H1 (cell line): Measurements from ENCODE around the gene GNB5. TPM values are rescaled to one million over a fixed set of nuclear protein-coding genes. Genes with fewer than 3 reads are reported as not detected.

Experiments
- CTCF ChIA-PET: fragments of 300-600 bp; sonication (Branson Sonifier 250); formaldehyde crosslinking; loops from one replicate; lab custom pipeline; 2021; ENCODE audit not compliant: partially characterized antibody; lab: Charles Lee
- POLR2A ChIA-PET: fragments of 300-600 bp; sonication (Branson Sonifier 250); formaldehyde crosslinking; loops from one replicate; lab custom pipeline; 2021; ENCODE audit warnings: inconsistent platforms; ENCODE audit not compliant: partially characterized antibody; lab: Charles Lee
- DNase-seq, 2 experiments: peaks; one replicate each; pipeline versions ENCODE4 v3.0.0 to v3.0.0-alpha.2; 2010 to 2022; ENCODE audit warnings: low spot score in 2 of 2, low read depth in 1 of 2, mixed read lengths in 1 of 2
- FAIRE-seq: peaks from 2 replicates; lab custom pipeline; 2011; peaks lifted over from hg19 to GRCh38; lab: Jason Lieb, UNC
- H2AFZ ChIP-seq: 2 replicates; pipeline ENCODE4 v1.8.1; 2012; ENCODE audit warnings: low read length, inconsistent platforms
- H2AK5ac ChIP-seq: 2 replicates; pipeline ENCODE4 v1.6.1; 2013; ENCODE audit warnings: low read depth, low read length
- H2BK120ac ChIP-seq: replicated peaks from 2 replicates; pipeline ENCODE3; 2013; ENCODE audit warnings: low read depth, low read length, inconsistent platforms
- H2BK12ac ChIP-seq: 2 replicates; pipeline ENCODE4 v1.6.1; 2013; ENCODE audit warnings: low read depth, low read length
- H2BK15ac ChIP-seq: 2 replicates; pipeline ENCODE4 v1.6.1; 2013; ENCODE audit warnings: low read length
- H2BK20ac ChIP-seq: 2 replicates; pipeline ENCODE4 v1.6.1; 2013; ENCODE audit warnings: low read length
- H2BK5ac ChIP-seq: 2 replicates; pipeline ENCODE4 v1.6.1; 2013; ENCODE audit warnings: low read depth, low read length
- H3K14ac ChIP-seq: 2 replicates; pipeline ENCODE4 v1.6.1; 2013; ENCODE audit warnings: inconsistent platforms; ENCODE audit not compliant: insufficient read length
- H3K18ac ChIP-seq: 2 replicates; pipeline ENCODE4 v1.6.1; 2013; ENCODE audit warnings: low read length; ENCODE audit errors: extremely low read depth
- H3K23ac ChIP-seq: 2 replicates; pipeline ENCODE4 v1.6.1; 2013; ENCODE audit warnings: inconsistent platforms; ENCODE audit not compliant: insufficient read length
- H3K23me2 ChIP-seq: 2 replicates; pipeline ENCODE4 v1.6.1; 2013; ENCODE audit warnings: low read depth, low read length
- H3K27ac ChIP-seq: 2 replicates; pipeline ENCODE4 v1.6.1; 2011; ENCODE audit warnings: low read depth, low read length, inconsistent platforms
- H3K27me3 ChIP-seq, 4 experiments: replicated peaks in 1 of 4; 1 replicate in 1 of 4; 2 replicates in 3 of 4; pipeline versions ENCODE4 v1.6.1 to v1.8.1; 2011 to 2013; ENCODE audit warnings: low read length in 3 of 4, mild to moderate bottlenecking in 3 of 4, inconsistent platforms in 2 of 4, mixed read lengths in 2 of 4, moderate library complexity in 1 of 4; ENCODE audit not compliant: control insufficient read depth in 3 of 4, insufficient read depth in 3 of 4; ENCODE audit errors: extremely low read depth in 1 of 4
- H3K36me3 ChIP-seq, 4 experiments: 2 replicates each; pipeline versions ENCODE4 v1.6.1 to v1.8.1; 2011 to 2013; ENCODE audit warnings: mild to moderate bottlenecking in 4 of 4, low read length in 3 of 4, moderate library complexity in 2 of 4, control low read depth in 1 of 4, inconsistent platforms in 1 of 4; ENCODE audit not compliant: insufficient read depth in 4 of 4, control insufficient read depth in 2 of 4
- H3K4ac ChIP-seq: replicated peaks from 2 replicates; pipeline ENCODE3; 2013; ENCODE audit warnings: low read length, low read depth, mixed read lengths, inconsistent platforms; ENCODE audit not compliant: insufficient read length
- H3K4me1 ChIP-seq, 4 experiments: replicated peaks in 1 of 4; 1 replicate in 1 of 4; 2 replicates in 3 of 4; pipeline versions ENCODE4 v1.6.1 to v1.8.1; 2011 to 2013; ENCODE audit warnings: low read length in 3 of 4, inconsistent platforms in 2 of 4, mixed read lengths in 1 of 4; ENCODE audit not compliant: insufficient read depth in 4 of 4, control insufficient read depth in 3 of 4
- H3K4me2 ChIP-seq, 2 experiments: 2 replicates each; pipeline versions ENCODE4 v1.6.1 to v1.8.1; 2011 to 2013; ENCODE audit warnings: low read depth in 2 of 2, low read length in 2 of 2, control low read depth in 1 of 2, inconsistent platforms in 1 of 2, mild to moderate bottlenecking in 1 of 2; ENCODE audit not compliant: insufficient read depth in 1 of 2
- H3K4me3 ChIP-seq, 4 experiments: fragments of 200-600, 300-600 bp in 1 of 4; sonication (generic), shearing (Covaris generic), sonication (Bioruptor Twin) in 1 of 4; 2 replicates each; pipeline versions ENCODE4 v1.5.1 to v1.8.1; 2011 to 2016; ENCODE audit warnings: low read length in 4 of 4, low read depth in 3 of 4, control low read depth in 2 of 4, inconsistent platforms in 2 of 4, mild to moderate bottlenecking in 2 of 4, mixed read lengths in 1 of 4, moderate library complexity in 1 of 4; ENCODE audit not compliant: insufficient read depth in 2 of 4; ENCODE audit errors: extremely low read depth in 1 of 4
- H3K56ac ChIP-seq: replicated peaks from 2 replicates; pipeline ENCODE3; 2013; ENCODE audit warnings: low read depth, mild to moderate bottlenecking, mixed read lengths, low read length, inconsistent platforms; ENCODE audit not compliant: insufficient read length
- H3K79me1 ChIP-seq: 2 replicates; pipeline ENCODE4 v1.6.1; 2013; ENCODE audit warnings: low read depth, low read length, control low read depth
- H3K79me2 ChIP-seq, 2 experiments: 2 replicates each; pipeline versions ENCODE4 v1.6.1 to v1.8.1; 2012 to 2013; ENCODE audit warnings: low read length in 2 of 2, mild to moderate bottlenecking in 2 of 2, inconsistent platforms in 1 of 2; ENCODE audit not compliant: insufficient read depth in 2 of 2, control insufficient read depth in 1 of 2
- H3K9ac ChIP-seq, 4 experiments: replicated peaks in 1 of 4; 1 replicate in 1 of 4; 2 replicates in 3 of 4; pipeline versions ENCODE4 v1.6.1 to v1.8.1; 2011 to 2013; ENCODE audit warnings: low read depth in 3 of 4, low read length in 3 of 4, control low read depth in 2 of 4, mild to moderate bottlenecking in 2 of 4, moderate library complexity in 2 of 4, inconsistent platforms in 1 of 4; ENCODE audit errors: extremely low read depth in 1 of 4
- H3K9me3 ChIP-seq, 2 experiments: 2 replicates each; pipeline versions ENCODE4 v1.6.1 to v1.8.1; 2012 to 2013; ENCODE audit warnings: mild to moderate bottlenecking in 2 of 2, moderate library complexity in 2 of 2, control low read depth in 1 of 2, inconsistent platforms in 1 of 2, low read depth in 1 of 2, low read length in 1 of 2, mixed read lengths in 1 of 2; ENCODE audit not compliant: insufficient read depth in 2 of 2
- H4K20me1 ChIP-seq, 2 experiments: replicated peaks in 1 of 2; 2 replicates each; pipeline versions ENCODE3 to v1.8.1; 2011 to 2013; ENCODE audit warnings: inconsistent platforms in 2 of 2, low read length in 2 of 2, mild to moderate bottlenecking in 1 of 2; ENCODE audit not compliant: insufficient read depth in 2 of 2, control insufficient read depth in 1 of 2
- H4K5ac ChIP-seq: 2 replicates; pipeline ENCODE4 v1.6.1; 2013; ENCODE audit warnings: low read length, low read depth, mixed read lengths, inconsistent platforms; ENCODE audit not compliant: insufficient read length
- H4K8ac ChIP-seq: 2 replicates; pipeline ENCODE4 v1.8.0; 2013; ENCODE audit warnings: mild to moderate bottlenecking, moderate library complexity, low read length, inconsistent platforms; ENCODE audit not compliant: insufficient read depth; ENCODE audit errors: extremely low read depth
- H4K91ac ChIP-seq: replicated peaks from 2 replicates; pipeline ENCODE3; 2013; ENCODE audit warnings: low read length, mixed read lengths, inconsistent platforms; ENCODE audit not compliant: insufficient read length
- E2F6 ChIP-seq: IDR thresholded peaks from 2 replicates; pipeline ENCODE4 v1.6.1; 2012; ENCODE audit warnings: inconsistent platforms
- NRF1 ChIP-seq: IDR thresholded peaks from 2 replicates; pipeline ENCODE4 v1.6.1; 2011; ENCODE audit warnings: mild to moderate bottlenecking, low read depth, low read length, improper control_type of control experiment
- PHF8 ChIP-seq: fragments of 200-600 bp; sonication (generic); conservative IDR thresholded peaks from 2 replicates; pipeline ENCODE4 v1.7.1; 2012; ENCODE audit warnings: low read depth, mild to moderate bottlenecking, inconsistent platforms, low read length, moderate library complexity
- POU5F1 ChIP-seq: IDR thresholded peaks from 2 replicates; pipeline ENCODE4 v1.6.1; 2011; ENCODE audit warnings: low read depth, mild to moderate bottlenecking, low read length, moderate library complexity
- SIN3A ChIP-seq, 2 experiments: IDR thresholded peaks in 1 of 2; conservative IDR thresholded peaks in 1 of 2; 2 replicates each; pipeline ENCODE4 v1.6.1; 2011 to 2012; ENCODE audit warnings: low read length in 2 of 2, improper control_type of control experiment in 1 of 2, low read depth in 1 of 2, mild to moderate bottlenecking in 1 of 2
- TAF7 ChIP-seq: optimal IDR thresholded peaks from 2 replicates; pipeline ENCODE3; 2011; ENCODE audit warnings: low read depth, mild to moderate bottlenecking, inconsistent platforms, low read length, moderate library complexity, borderline replicate concordance
- WGBS, 2 experiments: shearing (Covaris generic) in 1 of 2; methylation state at CpG; one replicate each; pipeline versions ENCODE4 v1.1.6 to v1.1.7; 2013 to 2015; ENCODE audit warnings: low lambda C conversion rate in 2 of 2, mixed read lengths in 2 of 2, inconsistent platforms in 1 of 2, low coverage in 1 of 2, missing lambda C conversion rate in 1 of 2; ENCODE audit not compliant: insufficient replicate concordance in 2 of 2, insufficient coverage in 1 of 2, insufficient read length in 1 of 2; ENCODE audit errors: extremely low coverage in 1 of 2, missing lambda C conversion rate in 1 of 2; 5-methylcytosine and 5-hydroxymethylcytosine counted together
- polyA plus RNA-seq, 7 experiments: library from polyadenylated mRNA; depleted of rRNA in 3 of 7; stranded (reverse) in 5 of 7; unstranded in 2 of 7; fragments of >200 nt in 5 of 7; fragments of 200-250 nt in 2 of 7; gene quantifications; 1 replicate in 5 of 7; 2 replicates in 1 of 7; 4 replicates in 1 of 7; pipeline versions ENCODE4 v1.2.1 to v1.2.3, GENCODE V29; 2011 to 2013; ENCODE audit warnings: missing spikeins in 2 of 7, mixed read lengths in 2 of 7
- total RNA-seq: library from RNA; stranded (reverse); fragmentation: NEBNext Ultra II Directional; extraction: Animal tissue kit (Norgen Biotek cat#: 25700); gene quantifications from 2 replicates; pipeline ENCODE4 v1.2.1, GENCODE V29; 2021

The GNB5 gene
- total and polyA plus RNA-seq, 2 of the 8 experiments (the other 6 are each of a cell fraction or from before 2014, with no cell fraction given): 21.7 to 42.5 TPM

- H2BK5ac ChIP-seq: no peak overlapping the region
- no peaks in the 10 kb centered on the region for H3K27me3 ChIP-seq
- no peak overlapping the region for H4K91ac ChIP-seq
- H4K5ac ChIP-seq: no peak overlapping the region
- no peak overlapping the region for H3K4ac ChIP-seq
- no peak overlapping the region for H2BK15ac ChIP-seq
- ChIA-PET CTCF (interaction anchor here (1.3 to 7.5 kb wide), 5 partner anchors 11 to 80 kb away, joined by 4 to 56 read pairs (median 6); no protein-coding TSS in a partner anchor), POLR2A (interaction anchor here (0.9 to 1.6 kb wide), 2 partner anchors 16 to 35 kb away, joined by 3 read pairs; no protein-coding TSS in a partner anchor)
- no peak overlapping the region for H3K27ac ChIP-seq
- no peak overlapping the region for H3K18ac ChIP-seq
- no peak overlapping the region for H2AFZ ChIP-seq
- no peak for FAIRE-seq
- H3K79me1 ChIP-seq: no peaks in the 10 kb centered on the region; the same call in 1 of the 2 replicates
- H4K8ac ChIP-seq: no peak overlapping the region
- H2BK12ac ChIP-seq: no peak overlapping the region
- H2AK5ac ChIP-seq: no peak overlapping the region
- no peaks in the 10 kb centered on the region; a peak in 2 of 7 replicates for H3K4me1 ChIP-seq
- H3K9me3 ChIP-seq: no peaks in the 10 kb centered on the region
- H3K9ac ChIP-seq: no peak overlapping the region
- no peak overlapping the region for H3K4me2 ChIP-seq
- no peak overlapping the region for H3K56ac ChIP-seq
- no peak overlapping the region for H2BK20ac ChIP-seq
- no peak overlapping the region for H3K14ac ChIP-seq
- H4K20me1 ChIP-seq: peaks cover 0 to 4% of the 10 kb centered on the region in 2 experiments
- H3K79me2 ChIP-seq: no peaks in the 10 kb centered on the region
- H3K23me2 ChIP-seq: no peaks in the 10 kb centered on the region
- H3K4me3 ChIP-seq: no peak overlapping the region
- no peak overlapping the region for H2BK120ac ChIP-seq
- no peak overlapping the region for H3K23ac ChIP-seq
- WGBS, 2 experiments: 87% methylated on average over 3 of the region's 3 CpGs; no CpG with 5 or more reads in 1 of the 2 experiments
- DNase-seq: no peak
- peaks cover 0 to 3% (median 0%) of the 10 kb centered on the region in 4 experiments; a peak in 3 of 8 replicates for H3K36me3 ChIP-seq
- no peak for TF ChIP-seq PHF8
- no peak for TF ChIP-seq TAF7
- TF ChIP-seq E2F6: no peak
- TF ChIP-seq POU5F1: no peak
- TF ChIP-seq NRF1: no peak
- no peak for TF ChIP-seq SIN3A (conservative IDR thresholded peaks at IDR 0.05 in 1 of 2, IDR thresholded peaks at IDR 0.05 in 1 of 2; ENCODE audit: low read depth in 1 of 2, low read length in 2 of 2)
These were observed 31.5 kb downstream of the GNB5 start for GRCh38 chr15:52159645-52160044.
